Stimulated activated CD4-positive, alpha-beta T cell treated with anti-CD3 and anti-CD28 coated beads, Interleukin-2, amount 100 ng/mL, for 4 hours (primary cell): ENCODE measurements around the gene BDKRB1.

Source experiments
- DNase-seq: peaks from one replicate; pipeline ENCODE4 v3.0.0-alpha.2; 2020; ENCODE audit warnings: low read depth

BDKRB1 gene

DNA sequence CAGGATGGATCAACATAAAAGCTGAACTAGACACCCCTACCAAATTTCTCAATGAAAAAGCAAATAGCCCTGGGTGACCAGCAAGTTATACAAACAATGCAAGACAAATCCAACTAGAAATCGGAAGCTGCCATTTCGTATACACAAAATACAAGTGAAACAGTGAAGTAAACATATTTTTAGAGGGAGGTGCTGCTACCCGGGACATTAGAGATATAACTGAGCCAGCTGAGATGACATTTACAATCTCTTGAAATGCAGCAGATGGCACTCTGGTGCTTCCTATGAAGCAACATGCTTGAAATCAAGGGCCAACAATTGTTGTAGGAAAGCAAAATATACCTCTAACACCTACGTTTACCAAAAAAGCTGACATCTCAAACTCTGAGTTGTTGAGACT, 25.5 kb downstream of the BDKRB1 start:
- DNase-seq = no peak

DNA sequence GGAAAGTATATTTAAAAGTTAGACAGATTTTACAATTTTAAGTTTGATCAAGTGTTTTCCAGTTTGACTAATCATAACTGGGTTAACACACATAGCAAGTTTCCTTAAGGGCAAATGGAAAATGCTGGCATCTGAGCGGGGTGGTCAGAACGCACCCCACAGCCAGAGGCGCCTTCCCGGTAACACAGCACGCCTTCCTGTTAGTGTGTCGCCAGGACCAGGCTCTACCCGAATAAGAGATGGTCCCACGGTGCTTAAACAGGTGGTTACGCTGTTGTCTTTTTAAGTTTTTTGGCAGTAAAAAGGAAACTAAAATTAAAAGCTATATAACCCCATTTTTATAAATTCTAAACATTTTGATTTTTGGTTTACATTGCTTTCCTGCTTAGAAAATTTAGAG, 28.0 kb downstream of the BDKRB1 start:
- DNase-seq = no peak

DNA sequence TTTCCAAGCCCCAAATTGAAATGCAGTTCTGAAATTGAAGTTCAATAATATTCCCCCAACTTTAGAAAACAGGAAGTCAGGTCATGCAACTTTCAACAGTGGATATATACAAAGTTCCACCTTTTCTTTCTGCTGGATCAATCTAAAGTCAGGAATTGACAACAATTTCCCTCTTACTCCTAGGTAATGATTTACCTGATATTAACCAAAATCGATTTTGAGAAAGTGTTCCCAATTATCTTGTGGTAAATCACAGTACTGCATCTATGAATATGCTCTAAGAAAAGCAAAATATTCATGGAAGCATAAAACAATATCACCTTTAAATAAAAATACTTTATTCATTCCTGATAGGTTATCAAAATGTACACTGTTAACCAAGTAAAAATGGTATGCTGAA, 28.4 kb downstream of the BDKRB1 start:
- DNase-seq = no peak

DNA sequence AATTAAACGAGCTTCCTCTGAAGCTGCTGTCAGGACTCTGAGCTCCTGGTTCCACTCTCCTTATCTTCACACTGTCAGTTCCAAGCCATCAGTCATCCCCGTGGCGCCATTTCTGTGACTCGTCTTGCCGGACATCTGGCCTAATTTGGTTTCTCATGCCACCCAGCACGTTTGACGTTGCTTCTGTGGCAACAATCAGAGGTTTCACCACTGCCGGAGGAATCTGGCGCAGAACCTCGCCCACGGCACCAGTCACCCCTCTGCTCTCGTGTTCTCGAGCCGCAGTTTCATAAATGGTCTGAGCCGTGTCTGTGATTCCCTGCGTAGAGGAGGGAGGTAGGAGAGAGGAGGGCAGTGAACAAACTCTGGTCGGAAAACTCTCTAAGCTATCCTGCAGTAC, 29.7 kb downstream of the BDKRB1 start:
- DNase-seq = no peak

DNA sequence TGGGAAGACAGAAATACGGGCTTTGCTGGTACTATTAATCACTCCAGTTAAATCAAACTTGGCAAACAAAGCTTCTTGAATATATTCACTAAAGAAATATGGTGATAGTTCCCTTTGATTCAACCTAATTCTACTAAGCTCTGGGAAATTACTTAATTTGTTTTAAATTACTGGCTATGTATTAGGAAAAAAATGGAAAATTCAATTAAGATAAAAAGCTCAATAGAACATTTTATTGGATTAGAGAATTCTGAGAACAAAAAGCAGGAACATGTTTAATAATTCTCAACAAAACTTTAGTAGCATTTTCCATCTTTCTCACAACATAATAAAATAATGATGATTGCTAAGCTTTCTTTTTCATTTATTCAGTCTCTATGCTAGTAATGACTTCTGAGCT, 30.2 kb downstream of the BDKRB1 start:
- DNase-seq = no peak

DNA sequence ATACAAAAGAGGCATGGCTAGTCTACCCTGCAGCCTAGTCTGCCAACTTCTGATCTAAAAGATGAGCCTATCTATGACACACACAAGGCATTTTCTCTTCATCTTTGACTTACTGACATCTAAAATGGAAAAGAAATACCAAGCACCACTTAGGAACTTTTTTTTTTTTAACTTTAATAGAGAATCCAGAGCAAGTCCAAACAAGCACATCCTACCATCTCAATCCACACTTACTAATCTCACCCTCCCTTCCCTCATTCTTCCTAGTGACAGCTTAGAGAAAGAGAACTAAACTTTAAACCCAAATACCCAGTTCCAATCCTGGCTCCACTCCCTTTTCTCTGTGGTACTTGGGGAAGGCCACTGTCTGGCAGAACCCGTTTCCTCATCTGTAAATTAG, 31.8 kb downstream of the BDKRB1 start:
- DNase-seq = no peak

DNA sequence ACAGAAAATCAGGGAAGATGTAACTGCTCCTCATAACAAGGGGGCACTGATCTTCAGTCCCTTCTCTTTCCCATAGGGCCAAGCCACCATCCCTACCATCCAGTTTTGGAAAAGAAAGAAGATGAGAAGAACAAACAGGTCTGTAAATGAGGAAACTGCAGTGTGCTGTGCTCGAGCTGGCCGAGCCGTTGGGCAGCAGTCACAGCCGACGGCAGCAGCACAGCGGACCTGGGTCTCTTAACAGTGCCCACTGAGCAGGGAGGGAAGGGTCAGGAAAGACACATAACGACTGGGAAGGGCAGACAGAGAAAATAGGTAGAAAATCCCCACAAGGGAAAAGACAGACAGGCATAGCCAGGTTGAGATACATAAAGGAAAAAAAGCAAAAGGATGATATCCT, 38.2 kb downstream of the BDKRB1 start:
- DNase-seq = no peak

DNA sequence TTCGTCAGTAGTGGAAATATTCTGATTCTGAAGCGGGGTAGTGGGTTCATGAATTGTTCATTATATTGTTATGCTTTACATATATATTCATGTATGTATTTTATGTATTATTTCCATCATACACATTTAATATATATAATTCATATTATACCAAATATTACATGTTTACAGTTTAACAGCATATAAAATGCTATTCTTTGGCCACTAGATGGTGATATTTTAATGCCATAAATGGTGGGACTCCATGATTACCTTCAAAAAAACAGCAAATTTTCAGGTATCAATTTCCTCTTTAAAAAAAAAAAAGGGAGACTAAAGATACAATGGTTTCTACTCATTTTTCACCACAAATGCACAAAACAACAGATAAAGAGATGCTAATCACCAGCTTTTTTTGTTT, 41.0 kb downstream of the BDKRB1 start:
- no peak for DNase-seq

DNA sequence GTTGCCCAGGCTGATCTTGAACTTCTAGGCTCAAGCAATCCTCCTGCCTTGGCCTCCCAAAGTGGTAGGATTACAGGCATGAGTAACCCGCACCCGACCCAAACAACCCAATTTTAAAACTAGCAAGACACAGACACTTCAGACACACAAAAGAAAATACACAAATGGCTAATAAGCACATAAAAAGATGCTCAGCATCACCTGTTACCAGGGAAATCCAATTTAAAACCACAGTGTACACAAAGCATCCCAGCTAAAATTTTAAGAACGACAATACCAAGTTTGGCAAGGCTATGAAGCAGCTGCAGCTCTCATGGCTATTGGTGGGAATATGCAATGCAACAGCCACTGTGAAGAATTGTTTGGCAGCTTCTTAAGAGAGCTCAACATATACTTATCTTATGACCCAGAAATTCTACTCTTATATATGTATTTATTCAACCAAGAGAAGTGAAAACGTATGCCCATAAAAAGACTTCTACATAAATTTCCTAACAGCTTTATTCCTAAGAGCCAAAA, 42.0 kb downstream of the BDKRB1 start:
- no peak for DNase-seq

DNA sequence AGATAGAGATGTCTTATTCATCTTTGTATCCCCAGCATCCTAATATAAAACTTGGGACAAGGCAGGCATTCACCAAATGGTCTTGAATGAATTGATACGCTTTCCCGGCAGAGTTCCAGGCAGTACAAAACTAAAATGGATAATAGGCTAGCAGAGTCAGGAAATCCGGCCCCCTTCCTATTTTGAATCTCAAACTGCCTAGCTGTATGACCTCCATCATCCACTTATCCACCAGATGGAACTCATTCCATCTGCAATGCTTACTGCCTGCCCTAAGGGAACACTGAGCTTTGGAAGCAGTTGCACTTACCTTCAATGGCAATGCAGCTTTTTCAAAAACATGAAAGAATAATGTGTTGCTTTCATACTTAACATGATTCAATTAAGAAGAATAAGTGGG, 43.4 kb downstream of the BDKRB1 start:
- no peak for DNase-seq

DNA sequence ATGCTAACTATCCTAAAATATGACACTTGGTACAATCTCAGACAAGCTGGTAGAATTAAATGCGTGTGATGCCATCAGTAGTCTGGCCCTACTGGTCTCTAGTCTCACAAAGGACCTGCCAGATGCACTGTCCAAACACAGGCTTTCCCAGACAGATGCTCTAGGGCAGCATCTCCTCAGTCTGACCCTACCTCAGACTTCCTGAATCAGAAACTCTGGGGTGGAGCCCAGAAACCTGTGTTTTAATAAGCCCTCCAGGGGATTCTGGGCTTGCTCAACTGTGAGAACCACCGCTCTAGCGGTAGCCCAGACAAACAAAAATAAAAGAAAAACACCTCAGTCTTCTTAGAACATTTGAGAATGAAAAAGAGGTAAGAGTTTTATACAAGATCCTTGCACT, 48.0 kb downstream of the BDKRB1 start:
- DNase-seq = no peak

DNA sequence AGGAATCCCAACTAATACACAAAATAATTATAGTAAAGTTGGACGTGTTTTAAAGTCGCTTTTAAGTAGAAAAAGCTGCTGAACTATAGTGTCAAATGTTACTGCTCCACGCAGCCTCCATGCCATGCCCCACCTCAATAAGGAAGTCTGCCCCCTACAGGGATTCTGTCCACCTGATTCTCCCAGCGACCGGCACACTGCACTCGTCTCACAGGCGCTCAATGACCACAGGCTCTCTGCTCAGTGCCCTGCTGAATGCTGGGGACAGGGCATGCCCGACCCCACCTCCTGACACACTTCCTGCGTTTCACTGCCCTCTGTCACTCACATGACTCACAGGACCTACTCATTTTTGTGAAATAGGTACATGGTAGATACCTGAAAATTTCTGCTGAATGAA, 48.9 kb downstream of the BDKRB1 start:
- no peak for DNase-seq

DNA sequence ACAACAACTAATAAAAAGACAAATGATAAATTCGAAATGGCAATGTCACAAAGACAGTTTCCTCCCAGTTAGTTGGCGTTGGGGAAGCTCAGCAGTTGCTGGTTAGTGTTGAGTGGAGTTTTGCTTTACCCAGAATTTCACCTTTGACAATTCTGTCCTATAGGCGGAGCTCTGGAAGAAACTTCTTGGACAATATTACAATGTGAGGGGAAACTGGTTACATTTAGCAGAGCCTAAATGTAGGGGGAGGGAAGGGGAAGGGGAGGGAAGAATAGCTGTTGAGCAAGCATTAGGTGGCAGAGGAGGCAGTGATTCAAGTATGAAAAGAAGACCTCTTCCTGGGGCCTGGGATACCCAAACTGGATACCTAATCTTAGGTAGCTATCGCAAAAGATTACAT, 51.4 kb downstream of the BDKRB1 start:
- no peak for DNase-seq

DNA sequence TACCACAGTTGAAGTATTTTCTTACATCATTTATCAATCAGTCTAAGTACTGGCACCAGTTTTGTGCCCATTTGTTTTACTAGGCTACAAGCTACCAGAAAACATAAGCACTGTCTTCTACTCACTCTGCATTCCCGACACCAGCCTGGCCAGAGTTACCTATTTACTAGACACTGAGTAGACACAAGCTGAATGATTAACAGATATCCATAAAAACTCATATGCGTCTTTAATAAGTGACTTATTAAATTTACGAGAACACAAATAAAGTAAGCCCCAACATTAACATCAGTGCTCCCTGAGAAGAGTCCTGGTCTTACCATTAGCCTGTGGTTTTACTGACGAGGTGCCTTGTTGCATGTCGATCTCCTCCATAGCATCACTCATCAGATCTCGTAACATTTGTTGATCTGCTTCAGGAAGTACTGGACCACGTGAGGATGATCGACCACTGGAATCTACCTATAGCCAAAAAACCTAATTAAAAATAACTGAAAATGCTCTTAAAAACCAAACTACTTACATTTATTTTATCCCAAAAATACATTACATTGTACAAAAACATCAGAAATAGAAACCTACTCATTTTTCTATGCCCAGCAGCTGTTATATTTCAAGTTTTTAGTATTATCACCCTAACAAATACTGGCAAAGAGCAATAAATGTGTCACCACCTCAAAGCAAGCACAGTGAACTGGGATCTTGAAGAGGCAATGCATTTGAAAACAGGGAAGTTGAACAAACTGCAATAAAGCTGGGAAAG, 53.3 kb downstream of the BDKRB1 start:
- DNase-seq = no peak

DNA sequence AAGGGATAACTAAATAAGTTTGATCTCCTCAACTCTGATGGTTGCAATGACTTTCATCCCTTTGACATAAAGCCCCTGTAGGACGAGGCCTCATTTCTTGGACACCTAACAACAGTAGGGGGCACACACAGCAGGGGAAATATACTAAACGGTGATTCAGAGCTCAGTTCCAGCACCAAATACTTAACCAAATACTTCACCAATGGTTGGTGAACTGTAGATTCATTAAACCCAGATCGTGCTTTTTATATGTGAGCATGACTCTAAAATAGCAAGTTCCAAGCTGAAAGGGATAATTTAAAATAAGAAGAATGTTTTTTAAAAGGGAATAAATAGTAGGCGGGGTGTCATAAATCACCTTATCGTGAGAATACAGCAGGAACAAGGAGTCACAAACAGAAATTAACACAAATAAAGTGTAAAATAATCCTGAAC, 53.9 kb downstream of the BDKRB1 start:
- DNase-seq = no peak

DNA sequence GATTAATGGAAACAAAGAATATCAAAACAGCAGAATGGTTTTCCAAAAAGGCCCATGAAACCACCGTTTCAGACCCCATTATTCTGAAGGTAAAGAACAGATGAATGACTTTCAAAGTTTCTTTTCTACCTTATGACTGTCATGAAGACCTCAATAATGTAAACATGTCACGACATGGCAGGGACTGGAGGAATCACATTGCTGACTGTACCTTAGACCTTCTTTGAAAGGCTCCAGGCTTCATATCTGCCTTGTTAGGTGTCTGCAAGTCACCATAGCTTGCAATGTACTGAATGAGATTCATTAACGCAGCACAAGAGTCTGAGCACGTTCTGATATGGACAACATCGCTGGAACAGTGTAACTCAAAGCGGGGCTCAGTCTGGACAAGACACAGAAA, 54.9 kb downstream of the BDKRB1 start:
- DNase-seq = no peak
